ENCODE data around the gene STPG2. TPM values are rescaled to one million over a fixed set of nuclear protein-coding genes. Genes with fewer than 3 reads are reported as not detected.
"Not testable (repeated sequence)": the region's sequence is repeated elsewhere in the genome, so short reads cannot be mapped to it uniquely, and the experiment has no call there.

Gene STPG2
- total RNA-seq, 1 experiment from 2014 or later: not detected

- Histone ChIP-seq H3K4me1 (ENCODE audit: control insufficient read depth, insufficient read depth, low read length) (no peaks in the 10 kb centered on the region), H3K27me3 (ENCODE audit: control insufficient read depth, insufficient read depth, low read length) (no peaks in the 10 kb centered on the region), H3K27ac (ENCODE audit: low read length) (no peak overlapping the region), H3K36me3 (ENCODE audit: control insufficient read depth, insufficient read depth, low read length) (no peaks in the 10 kb centered on the region), H3K4me3 (ENCODE audit: low read depth in 2 of 2, low read length in 2 of 2) (no peak overlapping the region), H3K9me3 (ENCODE audit: control insufficient read depth, insufficient read depth, low read depth, low read length) (no peaks in the 10 kb centered on the region)
- DNase-seq (ENCODE audit: low read depth, low spot score): no peak
- TF ChIP-seq SIN3A (IDR thresholded peaks at IDR 0.05; ENCODE audit: borderline replicate concordance, insufficient read depth, low read depth, low read length) (no peak), REST (IDR thresholded peaks at IDR 0.05; ENCODE audit: insufficient read depth in 1 of 2, low read depth in 2 of 2, low read length in 1 of 2) (no peak), TCF7L2 (IDR thresholded peaks at IDR 0.05; ENCODE audit: low read depth, low read length) (no peak), CTCF (IDR thresholded peaks at IDR 0.05) (no peak), POLR2AphosphoS5 (IDR thresholded peaks at IDR 0.05; ENCODE audit: low read depth, low read length) (no peak)
- CTCF ChIA-PET: no interaction called here
- in situ Hi-C loops (cut with HindIII; ENCODE audit: low pct_unique_long_range_greater_than_20kb, low sequenced_read_pairs): no loop called here
- POLR2A ChIA-PET: no interaction called here
- ATAC-seq: no peak
- intact Hi-C loops (cut with micrococcal nuclease; ENCODE audit: unreplicated experiment): no loop called here
- no TSS peak for BruUV-seq (replicated peaks)
Measured at GRCh38 chr4:97560009-97560408, 583.3 kb downstream of the STPG2 start.

- no peak for TF ChIP-seq CTCF (IDR thresholded peaks at IDR 0.05)
- no peak for TF ChIP-seq TCF7L2 (IDR thresholded peaks at IDR 0.05; ENCODE audit: low read depth, low read length)
- TF ChIP-seq POLR2AphosphoS5 (IDR thresholded peaks at IDR 0.05; ENCODE audit: low read depth, low read length): no peak
- no peak for TF ChIP-seq REST (IDR thresholded peaks at IDR 0.05; ENCODE audit: insufficient read depth in 1 of 2, low read depth in 2 of 2, low read length in 1 of 2)
- no peak for TF ChIP-seq SIN3A (IDR thresholded peaks at IDR 0.05; ENCODE audit: borderline replicate concordance, insufficient read depth, low read depth, low read length)
- intact Hi-C loops (cut with micrococcal nuclease; ENCODE audit: unreplicated experiment): no loop called here
- H3K9me3 ChIP-seq (ENCODE audit: control insufficient read depth, insufficient read depth, low read depth, low read length): no peaks in the 10 kb centered on the region
- no peaks in the 10 kb centered on the region for H3K36me3 ChIP-seq (ENCODE audit: control insufficient read depth, insufficient read depth, low read length)
- H3K27me3 ChIP-seq (ENCODE audit: control insufficient read depth, insufficient read depth, low read length): no peaks in the 10 kb centered on the region
- ChIA-PET POLR2A (no interaction called here), CTCF (no interaction called here)
- in situ Hi-C loops (cut with HindIII; ENCODE audit: low pct_unique_long_range_greater_than_20kb, low sequenced_read_pairs): no loop called here
- no peak for ATAC-seq
- BruUV-seq (replicated peaks): no TSS peak
- DNase-seq (ENCODE audit: low read depth, low spot score): no peak
- H3K4me1 ChIP-seq (ENCODE audit: control insufficient read depth, insufficient read depth, low read length): no peaks in the 10 kb centered on the region
- no peak overlapping the region for H3K4me3 ChIP-seq (ENCODE audit: low read depth in 2 of 2, low read length in 2 of 2)
- H3K27ac ChIP-seq (ENCODE audit: low read length): no peak overlapping the region
Measured at GRCh38 chr4:97558204-97558778, 585.0 kb downstream of the STPG2 start.

- H3K4me3 ChIP-seq (ENCODE audit: low read depth in 2 of 2, low read length in 2 of 2); ATAC-seq; H3K36me3 ChIP-seq (ENCODE audit: control insufficient read depth, insufficient read depth, low read length); intact Hi-C loops (cut with micrococcal nuclease; ENCODE audit: unreplicated experiment); in situ Hi-C loops (cut with HindIII; ENCODE audit: low pct_unique_long_range_greater_than_20kb, low sequenced_read_pairs); H3K4me1 ChIP-seq (ENCODE audit: control insufficient read depth, insufficient read depth, low read length); BruUV-seq (replicated peaks); H3K27me3 ChIP-seq (ENCODE audit: control insufficient read depth, insufficient read depth, low read length); DNase-seq (ENCODE audit: low read depth, low spot score); CTCF ChIA-PET; POLR2A ChIA-PET; H3K27ac ChIP-seq (ENCODE audit: low read length); H3K9me3 ChIP-seq (ENCODE audit: control insufficient read depth, insufficient read depth, low read depth, low read length): not testable (repeated sequence)
Measured at GRCh38 chr4:97550637-97551036, 592.6 kb downstream of the STPG2 start.

All from Panc1 (cell line).